OCI-LY3 (cell line): ENCODE results near the gene HACD1.

Experiments used
- CTCF ChIP-seq: fragments of 200-600, 300-600 bp; sonication (generic); IDR thresholded peaks from 2 replicates; pipeline ENCODE4 v1.5.1; 2014; ENCODE audit warnings: antibody characterized with exemption, low read length, low read depth
- EZH2phosphoT487 ChIP-seq: fragments of 200-600 bp; shearing (Covaris generic); IDR thresholded peaks from 2 replicates; pipeline ENCODE4 v1.6.1; 2018; ENCODE audit warnings: antibody characterized with exemption, mixed run types, low read depth

GRCh38 chr10:17663450-17663849, 46.3 kb upstream of the HACD1 start:
- TF ChIP-seq CTCF (no peak), EZH2phosphoT487 (no peak)
